Right renal cortex interstitium (tissue), 3 donors: ENCODE results near the gene PTPRJ. TPM values are rescaled to one million over a fixed set of nuclear protein-coding genes. Genes with fewer than 3 reads are reported as not detected.
"Not testable (repeated sequence)": the region's sequence is repeated elsewhere in the genome, so short reads cannot be mapped to it uniquely, and the experiment has no call there.

Experiments used
- DNase-seq, 3 donors: peaks; one replicate each; pipeline ENCODE4 v3.0.0-alpha.2; 2013; ENCODE audit warnings: low read depth in 3 of 3, low spot score in 2 of 3
- polyA plus RNA-seq, 3 donors: library from polyadenylated mRNA; unstranded; fragments of 120-200 nt; gene quantifications; one replicate each; pipeline ENCODE4 v1.2.1, GENCODE V29; 2013; ENCODE audit not compliant: insufficient read length in 3 of 3

Gene PTPRJ
- polyA plus RNA-seq = 10 to 100 TPM; 23.5 to 25.6 (median 25.1) TPM

DNA sequence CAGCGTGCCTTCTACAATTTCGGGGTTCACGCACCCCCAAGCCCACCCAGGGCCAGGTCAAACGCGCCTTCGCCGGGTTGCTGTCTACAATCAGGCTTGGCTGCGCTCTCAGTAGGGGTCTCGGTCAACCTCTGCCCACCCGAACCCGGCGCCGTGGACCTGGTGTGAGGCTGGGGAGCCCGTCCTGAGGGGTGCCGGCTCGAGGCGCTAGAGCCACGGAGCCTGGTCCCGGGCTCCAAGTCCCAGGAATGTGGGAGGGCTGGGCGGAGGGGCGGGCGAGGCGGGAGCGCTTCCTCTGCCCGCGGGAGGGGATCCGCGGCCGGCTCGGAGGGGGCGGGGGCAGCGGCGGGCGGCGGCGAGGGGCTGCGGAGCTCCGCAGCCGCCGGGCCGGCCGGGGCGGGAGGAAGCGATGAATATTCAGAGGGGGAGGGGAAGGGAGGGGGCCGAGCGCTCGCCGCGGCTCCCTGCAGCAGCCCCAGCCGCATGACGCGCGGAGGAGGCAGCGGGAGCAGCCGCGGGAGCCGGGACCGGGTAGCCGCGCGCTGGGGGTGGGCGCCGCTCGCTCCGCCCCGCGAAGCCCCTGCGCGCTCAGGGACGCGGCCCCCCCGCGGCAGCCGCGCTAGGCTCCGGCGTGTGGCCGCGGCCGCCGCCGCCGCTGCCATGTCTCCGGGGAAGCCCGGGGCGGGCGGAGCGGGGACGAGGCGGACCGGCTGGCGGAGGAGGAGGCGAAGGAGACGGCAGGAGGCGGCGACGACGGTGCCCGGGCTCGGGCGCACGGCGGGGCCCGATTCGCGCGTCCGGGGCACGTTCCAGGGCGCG lies at the start of gene PTPRJ:
TSS of gene PTPRJ (plus strand) at position 472 of the 819 bp plus-strand sequence. CDS start 354 bp downstream, outside the sequence.
- no peak for DNase-seq

DNA sequence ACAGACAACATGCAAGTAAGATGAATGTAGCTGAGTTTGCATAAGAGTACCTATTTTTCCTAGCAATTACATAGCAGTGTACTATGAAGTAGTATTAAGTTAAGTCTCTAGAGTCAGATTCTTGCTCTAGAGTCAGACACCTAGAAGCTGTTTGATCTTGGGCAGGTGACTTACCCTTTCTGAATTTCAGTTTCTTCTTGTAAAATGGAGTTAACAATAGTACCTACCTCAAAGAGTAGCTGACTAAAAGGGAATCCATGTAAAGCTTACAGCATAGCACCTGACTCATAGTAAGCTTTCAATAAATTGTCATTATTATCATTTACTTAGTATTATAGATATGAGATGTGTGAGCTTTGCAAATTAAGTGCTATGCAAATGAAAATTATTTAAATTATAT lies 47.8 kb upstream of the PTPRJ start:
- DNase-seq = no peak

DNA sequence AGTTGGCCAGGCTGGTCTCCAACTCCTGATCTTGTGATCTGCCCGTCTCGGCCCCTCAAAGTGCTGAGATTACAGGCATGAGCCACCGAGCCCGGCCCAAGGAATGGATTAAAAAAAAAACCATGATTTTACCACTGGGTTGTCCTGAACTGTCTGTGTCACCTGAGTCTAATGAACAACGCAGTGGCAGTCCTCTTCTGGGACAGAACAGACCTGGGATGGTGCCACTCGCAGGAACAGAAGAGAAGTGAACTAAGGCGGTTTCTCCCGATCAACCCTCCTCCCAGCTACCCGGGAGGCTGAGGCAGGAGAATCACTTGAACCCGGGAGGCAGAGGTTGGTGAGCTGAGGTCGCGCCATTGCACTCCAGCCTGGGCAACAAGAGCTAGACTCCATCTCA lies 46.6 kb upstream of the PTPRJ start:
- DNase-seq = not testable (repeated sequence)

DNA sequence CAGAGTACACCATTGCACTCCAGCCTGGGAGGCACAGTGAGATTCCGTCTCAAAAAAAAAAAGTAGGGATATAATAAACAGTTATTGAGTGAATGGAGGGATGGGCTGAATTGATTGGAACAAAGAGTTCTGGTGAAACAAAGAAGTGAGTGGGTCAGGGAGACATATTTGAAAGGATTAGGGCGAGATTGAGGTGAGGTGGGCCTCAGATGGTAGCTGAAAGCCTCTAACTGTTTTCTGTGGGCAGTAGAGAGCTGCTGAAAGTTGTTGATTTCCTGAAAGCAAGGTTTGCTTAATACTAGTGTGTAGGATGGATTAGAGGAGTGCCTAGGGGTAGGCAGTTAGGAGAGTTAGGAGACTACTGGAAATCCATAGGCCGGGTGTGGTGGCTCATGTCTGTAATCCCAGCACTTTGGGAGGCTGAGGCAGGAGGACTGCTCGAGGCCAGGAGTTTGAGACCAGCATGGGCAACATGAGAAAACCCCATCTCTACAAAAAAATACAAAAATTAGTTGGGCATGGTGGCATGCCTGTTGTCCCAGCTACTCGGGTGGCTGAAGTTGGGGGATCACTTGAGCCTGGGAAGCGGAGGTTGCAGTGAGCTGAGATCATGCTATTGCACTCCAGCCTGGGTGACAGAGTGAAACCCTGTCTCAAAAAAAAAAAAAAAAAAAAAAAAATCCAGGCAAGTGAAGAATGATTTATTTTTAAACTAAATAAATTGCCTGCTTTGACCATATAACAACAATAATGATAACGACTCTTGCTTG lies 41.4 kb upstream of the PTPRJ start:
- DNase-seq = no peak

DNA sequence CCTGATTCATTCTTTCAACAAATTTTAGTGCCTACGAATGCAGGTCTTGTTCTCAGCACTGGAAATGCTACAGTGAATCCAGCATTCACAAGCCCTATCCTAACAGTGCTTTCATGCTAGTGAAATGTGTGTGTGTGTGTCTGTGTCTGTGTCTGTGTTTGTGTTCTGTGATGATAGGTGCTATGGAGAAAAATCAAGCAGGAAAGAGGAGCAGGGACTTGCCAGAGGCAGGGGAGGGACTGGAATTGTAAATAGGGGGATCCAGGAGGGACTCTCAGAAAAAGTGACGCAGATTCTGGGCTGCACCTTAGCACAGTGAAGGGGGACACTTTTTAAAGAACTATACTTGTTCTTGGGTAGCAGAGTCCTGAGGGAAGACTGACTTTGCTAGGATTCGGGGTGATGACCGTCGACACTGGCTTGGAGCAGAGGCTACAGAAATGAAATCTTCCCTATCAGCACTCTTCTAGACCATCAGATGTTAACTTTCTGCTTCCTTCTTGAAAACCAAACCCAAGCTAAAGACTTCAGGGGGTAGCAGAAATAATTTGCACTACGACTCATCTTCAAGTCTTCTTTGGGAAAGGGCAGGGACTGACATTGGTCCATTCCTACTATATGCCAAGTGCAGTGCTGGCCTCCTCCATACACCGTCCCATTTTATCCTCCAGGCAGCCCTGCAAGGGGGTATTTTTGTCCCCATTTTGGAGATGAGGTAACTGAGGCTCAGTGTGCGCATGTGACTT lies 39.3 kb upstream of the PTPRJ start:
- DNase-seq = no peak

DNA sequence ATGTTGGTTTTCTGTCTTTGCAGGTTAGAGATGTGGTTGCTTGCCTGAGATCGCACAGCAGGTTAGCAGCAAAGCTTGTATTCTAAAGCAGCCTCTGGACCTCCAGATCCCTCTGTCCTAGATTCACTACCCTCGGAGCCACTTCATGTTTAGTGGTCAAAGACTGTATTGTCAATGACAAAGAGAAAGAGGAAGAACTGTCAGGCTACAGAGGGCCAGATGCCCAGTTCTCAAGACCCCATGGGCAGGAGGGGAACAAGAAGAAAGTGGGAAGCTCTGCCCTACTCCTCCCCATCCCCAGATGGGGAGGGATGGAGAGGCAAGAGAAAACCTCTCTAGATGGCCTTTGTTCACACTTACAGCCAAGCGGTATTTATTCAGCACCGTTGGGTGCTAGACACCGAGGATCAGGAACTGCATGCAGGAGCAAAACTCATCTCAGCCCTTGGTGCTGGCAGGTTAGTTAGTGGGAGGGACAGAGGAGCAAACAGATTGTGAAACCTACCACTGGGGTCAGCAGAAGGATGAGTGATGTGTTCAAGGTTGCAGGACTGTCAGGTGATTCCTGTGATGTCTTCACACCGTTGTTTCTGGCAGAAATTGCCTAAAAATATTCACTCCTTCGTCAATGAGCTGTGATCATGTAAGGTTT lies 38.3 kb upstream of the PTPRJ start:
- no peak for DNase-seq

DNA sequence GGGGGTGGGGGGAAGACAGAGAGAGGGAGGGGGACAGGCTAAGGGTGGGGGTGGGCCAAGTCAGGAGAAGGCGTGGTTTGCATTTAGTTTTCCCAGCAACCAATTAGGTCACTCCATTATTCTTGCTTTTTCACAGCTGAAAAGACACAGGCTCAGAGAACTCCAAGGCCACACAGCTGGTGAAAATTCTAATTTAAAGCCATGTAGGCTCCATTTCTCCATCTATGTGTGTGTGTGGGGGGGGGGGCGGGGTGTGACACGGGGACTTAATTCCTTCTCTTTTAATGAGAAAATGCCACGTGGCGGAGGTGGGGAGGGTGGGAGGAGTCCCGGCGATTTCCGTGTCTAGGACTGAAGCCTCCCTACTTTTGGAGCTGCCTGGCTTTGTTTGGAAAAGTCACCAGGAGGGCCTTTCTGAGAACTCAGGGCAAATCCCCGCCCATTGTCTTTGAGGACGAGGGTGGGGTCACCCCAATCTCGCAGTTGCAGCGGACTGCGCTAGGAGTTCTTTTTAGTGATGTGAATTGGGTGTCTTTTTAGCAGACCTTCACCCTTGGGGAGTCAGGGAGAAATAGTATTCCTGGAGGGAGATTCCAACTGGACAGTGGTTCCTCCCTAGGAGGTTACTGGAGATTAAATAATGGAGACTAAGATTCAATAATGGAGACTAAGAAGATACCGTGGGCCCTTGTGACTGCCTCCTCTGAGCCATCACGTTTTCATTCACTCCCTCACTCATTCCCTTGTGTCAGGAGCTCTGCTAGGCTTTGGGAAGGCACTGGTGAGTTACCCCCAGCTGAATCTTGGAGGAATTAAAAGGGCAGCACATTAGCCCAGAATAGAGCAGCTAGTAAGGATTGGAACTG lies 36.4 kb upstream of the PTPRJ start:
- no peak for DNase-seq

DNA sequence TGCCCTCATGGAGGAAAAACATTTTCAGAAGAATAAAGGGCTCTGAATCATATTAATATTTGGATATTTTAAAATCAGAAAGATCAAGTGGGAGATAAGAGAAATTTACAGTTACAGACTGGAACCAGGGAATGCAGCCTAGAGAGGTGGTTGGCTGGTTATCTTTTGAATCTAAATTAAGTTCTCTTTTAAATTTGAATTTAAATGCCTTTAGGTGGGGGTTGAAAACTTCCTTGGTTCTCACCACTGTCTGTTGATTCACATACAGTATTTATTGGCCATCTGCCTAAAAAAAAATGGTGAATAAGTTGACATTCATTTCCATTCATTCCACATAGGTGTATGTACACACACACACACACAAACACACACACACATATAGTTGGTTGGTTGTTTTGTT lies 35.7 kb upstream of the PTPRJ start:
- no peak for DNase-seq

DNA sequence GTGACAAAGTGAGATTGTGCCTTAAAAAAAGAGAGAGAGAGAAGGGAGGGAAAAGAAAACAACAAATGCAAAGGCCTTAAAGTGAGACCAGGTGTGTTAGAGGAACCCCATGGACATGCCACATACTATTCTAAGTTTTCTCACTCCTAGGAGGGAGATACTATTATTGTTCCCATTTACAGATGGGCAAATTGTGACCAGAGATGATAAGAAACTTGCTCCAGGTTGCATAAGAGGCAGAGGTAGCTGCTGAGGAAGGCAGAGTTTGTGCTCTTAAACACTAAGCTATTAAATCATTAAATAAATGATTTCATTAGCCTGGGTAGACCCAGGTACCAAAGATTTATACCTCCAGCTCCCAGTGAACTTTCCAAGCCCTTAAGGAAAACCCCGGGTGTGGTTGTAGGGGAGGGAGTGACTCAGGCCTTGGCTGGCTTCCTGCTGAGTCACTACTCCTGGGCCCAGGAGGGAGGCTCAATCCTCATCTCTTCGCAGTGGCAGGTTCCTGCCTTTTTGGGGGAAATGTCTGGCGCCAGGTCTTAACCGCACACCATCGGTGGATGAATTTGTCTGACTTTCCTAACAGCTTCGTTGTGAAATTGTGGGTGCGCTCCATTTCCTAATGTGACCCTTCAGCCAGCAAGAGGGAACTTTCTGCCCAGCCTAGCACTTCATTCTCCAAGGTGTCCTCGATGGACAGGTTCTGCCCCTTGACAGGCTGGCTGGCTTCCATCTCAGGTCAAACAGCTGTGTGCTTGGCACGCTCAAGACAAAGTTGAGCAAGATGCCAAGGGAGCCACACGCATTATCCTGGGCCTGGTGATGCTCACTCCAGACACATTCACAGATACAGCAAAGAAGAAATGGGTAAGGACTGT lies 33.4 kb upstream of the PTPRJ start:
- DNase-seq = no peak

DNA sequence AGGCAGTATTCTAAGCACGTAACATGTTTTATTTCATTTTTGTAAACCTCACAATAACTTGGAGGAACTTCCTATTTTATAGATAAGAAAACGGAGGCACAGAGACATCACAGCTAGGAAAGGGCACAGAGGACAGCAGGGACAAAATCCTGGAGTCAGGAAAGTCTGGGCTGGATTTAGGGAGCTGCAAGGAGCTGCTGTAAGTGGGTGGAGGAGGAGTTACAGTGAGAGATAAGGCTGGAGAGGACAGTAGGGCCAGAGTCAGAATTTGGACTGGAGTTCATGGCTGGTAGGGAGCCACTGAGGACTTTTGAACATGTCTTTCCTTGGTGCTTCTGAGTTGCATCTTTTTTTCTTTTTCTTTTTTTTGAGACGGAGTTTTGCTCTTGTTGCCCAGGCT lies 32.2 kb upstream of the PTPRJ start:
- no peak for DNase-seq

DNA sequence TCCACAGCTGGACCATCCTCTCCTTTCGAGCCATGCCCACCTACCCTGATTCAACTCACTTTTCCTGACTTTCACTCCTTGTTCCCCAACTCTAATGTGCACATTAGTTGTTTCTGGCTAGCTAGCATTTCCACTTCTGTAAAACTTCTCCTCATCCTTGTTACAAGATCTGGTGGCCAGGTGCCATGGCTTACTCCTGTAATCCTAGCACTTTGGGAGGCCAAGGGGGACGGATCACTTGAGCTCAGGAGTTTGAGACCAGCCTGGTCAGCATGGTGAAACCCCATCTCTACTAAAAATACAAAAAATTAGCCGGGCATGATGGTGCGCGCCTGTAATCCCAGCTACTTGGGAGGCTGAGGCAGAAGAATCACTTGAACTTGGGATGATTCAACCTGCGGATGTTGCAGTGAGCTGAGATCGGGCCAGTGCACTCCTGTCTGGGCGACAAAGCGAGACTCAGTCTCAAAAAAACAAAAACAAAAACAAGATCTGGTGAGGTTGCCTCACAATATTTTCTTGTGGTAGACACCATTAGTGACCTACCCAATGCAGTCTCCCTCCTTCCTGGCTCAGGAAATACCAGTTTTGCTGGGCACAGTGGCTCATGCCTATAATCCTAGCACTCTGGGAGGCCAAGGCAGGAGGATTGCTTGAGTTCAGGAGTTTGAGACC lies 31.2 kb upstream of the PTPRJ start:
- not testable (repeated sequence) for DNase-seq

DNA sequence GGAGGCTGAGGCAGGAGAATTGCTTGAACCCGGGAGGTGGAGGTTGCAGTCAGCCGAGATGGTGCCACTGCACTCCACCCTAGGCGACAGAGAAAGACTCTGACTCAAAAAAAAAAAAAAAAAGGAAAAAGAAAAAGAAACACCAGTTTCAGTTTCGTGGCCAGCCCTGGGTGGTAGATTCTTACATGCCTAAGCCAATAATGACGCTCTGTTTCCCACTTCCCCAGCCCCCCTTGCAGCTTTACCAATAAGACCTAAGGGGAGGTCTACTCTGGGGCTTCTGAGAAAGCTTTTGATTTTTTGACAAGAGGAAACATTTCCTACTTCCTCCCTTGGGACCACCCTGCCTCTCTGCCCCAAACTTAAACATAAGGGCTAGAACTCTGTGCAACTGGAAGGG lies 30.0 kb upstream of the PTPRJ start:
- DNase-seq = no peak

DNA sequence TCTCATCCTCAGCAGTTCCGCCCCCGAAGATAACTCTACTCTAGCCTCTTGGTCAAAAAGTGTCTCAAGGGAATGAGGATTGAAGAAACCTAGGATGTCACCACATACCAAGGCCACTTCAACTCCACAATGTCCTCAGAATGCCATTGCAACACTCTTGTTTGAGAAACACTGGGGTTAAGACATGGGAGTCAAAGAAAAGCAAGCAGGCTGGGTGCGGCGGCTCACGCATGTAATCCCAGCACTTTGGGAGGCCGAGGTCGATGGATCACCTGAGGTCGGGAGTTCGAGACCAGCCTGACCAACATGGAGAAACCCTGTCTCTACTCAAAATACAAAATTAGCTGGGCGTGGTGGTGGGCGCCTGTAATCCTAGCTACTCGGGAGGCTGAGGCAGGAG lies 28.9 kb upstream of the PTPRJ start:
- not testable (repeated sequence) for DNase-seq

DNA sequence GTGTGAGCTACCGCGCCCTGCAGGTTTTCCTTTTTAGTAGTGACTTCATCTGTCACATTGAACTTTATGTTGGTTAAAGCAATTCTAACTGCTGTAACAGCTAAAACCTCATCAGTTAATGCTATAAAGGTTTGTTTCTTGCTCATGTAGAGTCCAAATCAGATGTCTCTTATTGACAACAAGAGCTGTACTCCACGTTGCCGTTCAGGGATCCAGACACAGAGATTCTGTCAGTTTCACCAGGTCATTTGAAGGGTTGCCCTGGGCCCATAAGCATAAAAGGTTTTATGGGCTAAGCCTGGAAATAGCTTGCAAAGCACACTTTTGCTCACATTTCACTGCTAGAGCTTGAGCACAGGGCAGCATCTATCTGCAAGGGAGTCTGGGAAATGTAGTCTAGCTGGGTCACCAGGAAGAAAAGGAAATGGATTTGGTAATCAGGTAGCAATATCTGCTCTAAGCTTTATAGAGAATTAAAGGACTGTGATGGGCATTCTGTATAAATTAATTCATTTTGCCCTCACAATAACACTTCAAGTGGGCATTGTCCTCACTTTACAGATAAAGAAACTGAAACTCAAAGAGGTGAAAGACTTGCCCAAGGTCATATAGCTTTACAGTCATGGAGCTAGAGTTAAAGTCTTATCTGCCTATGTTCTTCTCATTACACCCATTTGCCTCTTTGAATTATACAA lies 25.2 kb upstream of the PTPRJ start:
- no peak for DNase-seq

DNA sequence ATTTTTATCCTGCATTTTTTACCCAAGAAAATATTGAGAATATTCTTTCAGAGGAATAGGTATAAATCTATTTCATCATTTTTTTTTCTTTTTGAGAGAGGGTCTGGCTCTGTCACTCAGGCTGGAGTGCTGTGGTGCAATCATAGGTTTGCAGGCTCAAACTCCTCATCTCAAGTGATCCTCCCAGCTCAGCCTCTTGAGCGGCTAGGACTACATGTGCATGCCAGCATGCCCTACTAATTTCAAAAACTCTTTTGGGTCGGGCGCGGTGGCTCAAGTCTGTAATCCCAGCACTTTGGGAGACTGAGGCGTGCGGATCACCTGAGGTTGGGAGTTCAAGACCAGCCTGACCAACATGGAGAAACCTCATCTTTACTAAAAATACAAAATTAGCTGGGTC lies 20.3 kb upstream of the PTPRJ start:
- no peak for DNase-seq

DNA sequence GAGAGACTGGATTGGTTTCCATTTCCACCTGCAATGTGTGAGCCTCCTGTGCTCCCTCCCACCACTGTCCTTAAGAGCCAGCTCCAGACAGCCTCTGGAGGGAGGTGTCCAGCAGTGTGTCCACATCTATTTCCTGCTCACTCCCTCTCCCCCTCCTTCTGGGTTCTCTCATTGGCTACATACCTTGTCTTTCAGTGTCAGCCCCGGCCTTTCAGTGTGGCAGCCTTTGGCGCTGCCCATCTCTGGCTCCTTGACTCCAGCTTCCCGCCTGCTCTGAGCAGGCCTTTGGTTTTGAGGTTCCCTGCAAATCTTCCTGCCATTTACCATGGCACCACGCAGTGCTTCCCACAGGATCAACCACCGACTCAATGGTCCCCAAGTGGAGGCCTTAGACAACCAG lies 19.0 kb upstream of the PTPRJ start:
- DNase-seq = no peak

DNA sequence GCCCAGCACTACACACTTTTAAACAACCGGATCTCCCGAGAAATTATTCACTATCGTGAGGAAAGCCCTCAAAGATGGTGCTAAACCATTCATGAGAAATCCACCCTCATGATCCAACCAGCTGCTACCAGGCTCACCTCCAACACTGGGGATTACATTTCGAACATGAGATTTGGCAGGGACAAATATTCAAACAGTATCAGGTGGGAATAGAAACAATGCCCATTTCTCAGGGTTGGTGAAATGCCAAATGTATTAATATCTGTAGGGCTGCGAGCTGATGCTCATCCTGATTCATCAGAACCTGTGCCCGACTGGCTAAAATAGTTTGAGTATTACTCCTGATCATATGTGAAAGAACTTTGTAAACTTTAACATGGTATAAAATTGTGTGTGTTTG lies 15.8 kb upstream of the PTPRJ start:
- no peak for DNase-seq
